T-helper 1 cell treated with Interleukin-12 subunit alpha and Interleukin-12 subunit beta and Interleukin-4 antibody, amounts not matched to agents 30 ng/mL and 1 ng/mL, for 36 hours (primary cell): ENCODE results near the gene PIWIL4. TPM values are rescaled to one million over a fixed set of nuclear protein-coding genes. Genes with fewer than 3 reads are reported as not detected.
"Not testable (repeated sequence)": the region's sequence is repeated elsewhere in the genome, so short reads cannot be mapped to it uniquely, and the experiment has no call there.

ENCODE experiments used
- intact Hi-C: fragments of 100-400 bp; cut with micrococcal nuclease; formaldehyde crosslinking; loops from one replicate; pipeline ENCODE4 v1.15.1; 2024
- total RNA-seq: library from RNA; stranded (reverse); gene quantifications from 2 replicates; pipeline ENCODE4 v1.2.3, GENCODE V29; 2022

Gene PIWIL4
- total RNA-seq, 1 donor from 2014 or later: 0.69 TPM

GRCh38 chr11:94630221-94630620 lies 63.1 kb downstream of the PIWIL4 start:
- intact Hi-C loops: no loop called here

- intact Hi-C loops: no loop called here
These were observed 65.2 kb downstream of the PIWIL4 start for GRCh38 chr11:94632356-94632755.

GRCh38 chr11:94635072-94635471 lies 67.9 kb downstream of the PIWIL4 start:
- intact Hi-C loops: no loop called here

- intact Hi-C loops: no loop called here
These were observed 69.3 kb downstream of the PIWIL4 start for GRCh38 chr11:94636388-94636949.

GRCh38 chr11:94638301-94638901 lies 71.2 kb downstream of the PIWIL4 start:
- intact Hi-C loops: no loop called here

- intact Hi-C loops: no loop called here
These were observed 71.8 kb downstream of the PIWIL4 start for GRCh38 chr11:94638902-94639373.

- intact Hi-C loops: no loop called here
These were observed 72.9 kb downstream of the PIWIL4 start for GRCh38 chr11:94639901-94640721.

GRCh38 chr11:94641167-94641761 lies 74.1 kb downstream of the PIWIL4 start:
- intact Hi-C loops: no loop called here

- intact Hi-C loops: not testable (repeated sequence)
These were observed 76.0 kb downstream of the PIWIL4 start for GRCh38 chr11:94643186-94643585.

- intact Hi-C loops: no loop called here
These were observed 80.8 kb downstream of the PIWIL4 start for GRCh38 chr11:94647926-94648325.

GRCh38 chr11:94648789-94649188 lies 81.6 kb downstream of the PIWIL4 start:
- intact Hi-C loops: no loop called here

GRCh38 chr11:94649254-94649653 lies 82.1 kb downstream of the PIWIL4 start:
- intact Hi-C loops: no loop called here

GRCh38 chr11:94649964-94650623 lies 82.9 kb downstream of the PIWIL4 start:
- intact Hi-C loops: no loop called here

GRCh38 chr11:94650756-94651155 lies 83.6 kb downstream of the PIWIL4 start:
- intact Hi-C loops: no loop called here

- intact Hi-C loops: no loop called here
These were observed 85.6 kb downstream of the PIWIL4 start for GRCh38 chr11:94652735-94653284.

GRCh38 chr11:94653561-94653960 lies 86.4 kb downstream of the PIWIL4 start:
- intact Hi-C loops: no loop called here

GRCh38 chr11:94654201-94654600 lies 87.0 kb downstream of the PIWIL4 start:
- intact Hi-C loops: no loop called here

GRCh38 chr11:94655291-94655690 lies 88.1 kb downstream of the PIWIL4 start:
- intact Hi-C loops: no loop called here

GRCh38 chr11:94655956-94656355 lies 88.8 kb downstream of the PIWIL4 start:
- intact Hi-C loops: no loop called here

- intact Hi-C loops: no loop called here
These were observed 89.8 kb downstream of the PIWIL4 start for GRCh38 chr11:94656968-94657367.

GRCh38 chr11:94657629-94658028 lies 90.5 kb downstream of the PIWIL4 start:
- intact Hi-C loops: no loop called here
